Measurements from ENCODE around the gene SPATA2L. TPM values are rescaled to one million over a fixed set of nuclear protein-coding genes. Genes with fewer than 3 reads are reported as not detected.

Gene SPATA2L
- total and polyA plus RNA-seq, 2 of the 13 experiments (the other 11 are each of a cell fraction or from before 2014, with no cell fraction given), result 9.1 to 20.7 TPM

- TF ChIP-seq ZSCAN5A (CRISPR knock-in tag; IDR thresholded peaks at IDR 0.05; ENCODE audit: borderline replicate concordance) (no peak), MLXIP (CRISPR knock-in tag; IDR thresholded peaks at IDR 0.05; ENCODE audit: borderline replicate concordance) (no peak), HNF1A (IDR thresholded peaks at IDR 0.05; ENCODE audit: low read depth) (no peak), HNF1A (CRISPR knock-in tag; IDR thresholded peaks at IDR 0.05; ENCODE audit: borderline replicate concordance) (no peak), MIER2 (CRISPR knock-in tag; IDR thresholded peaks at IDR 0.05) (no peak), ZNF619 (CRISPR knock-in tag; IDR thresholded peaks at IDR 0.05) (no peak; the same call in 1 of the 2 replicates), ZNF234 (CRISPR knock-in tag; conservative IDR thresholded peaks at IDR 0.05) (no peak), BCL3 (CRISPR knock-in tag; IDR thresholded peaks at IDR 0.05) (peak; percentile 61; the same call in 1 of the 2 replicates), ZNF292 (CRISPR knock-in tag; IDR thresholded peaks at IDR 0.05; ENCODE audit: borderline replicate concordance, low read depth) (no peak), ZNF879 (CRISPR knock-in tag; IDR thresholded peaks at IDR 0.05) (peak; percentile 28; the same call in 1 of the 2 replicates), SNAI1 (CRISPR knock-in tag; IDR thresholded peaks at IDR 0.05; ENCODE audit: borderline replicate concordance) (no peak), HES4 (CRISPR knock-in tag; IDR thresholded peaks at IDR 0.05; ENCODE audit: borderline replicate concordance) (no peak; the same call in 1 of the 2 replicates), FOXM1 (CRISPR knock-in tag; IDR thresholded peaks at IDR 0.05) (0 out of 2 replicates have a peak, but pooled peaks have one; percentile 29)
- TF ChIP-seq, protein P1, sequence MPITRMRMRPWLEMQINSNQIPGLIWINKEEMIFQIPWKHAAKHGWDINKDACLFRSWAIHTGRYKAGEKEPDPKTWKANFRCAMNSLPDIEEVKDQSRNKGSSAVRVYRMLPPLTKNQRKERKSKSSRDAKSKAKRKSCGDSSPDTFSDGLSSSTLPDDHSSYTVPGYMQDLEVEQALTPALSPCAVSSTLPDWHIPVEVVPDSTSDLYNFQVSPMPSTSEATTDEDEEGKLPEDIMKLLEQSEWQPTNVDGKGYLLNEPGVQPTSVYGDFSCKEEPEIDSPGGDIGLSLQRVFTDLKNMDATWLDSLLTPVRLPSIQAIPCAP (CRISPR knock-in tag; IDR thresholded peaks at IDR 0.05; ENCODE audit: low read depth), result no peak
- TF ChIP-seq, protein P2, sequence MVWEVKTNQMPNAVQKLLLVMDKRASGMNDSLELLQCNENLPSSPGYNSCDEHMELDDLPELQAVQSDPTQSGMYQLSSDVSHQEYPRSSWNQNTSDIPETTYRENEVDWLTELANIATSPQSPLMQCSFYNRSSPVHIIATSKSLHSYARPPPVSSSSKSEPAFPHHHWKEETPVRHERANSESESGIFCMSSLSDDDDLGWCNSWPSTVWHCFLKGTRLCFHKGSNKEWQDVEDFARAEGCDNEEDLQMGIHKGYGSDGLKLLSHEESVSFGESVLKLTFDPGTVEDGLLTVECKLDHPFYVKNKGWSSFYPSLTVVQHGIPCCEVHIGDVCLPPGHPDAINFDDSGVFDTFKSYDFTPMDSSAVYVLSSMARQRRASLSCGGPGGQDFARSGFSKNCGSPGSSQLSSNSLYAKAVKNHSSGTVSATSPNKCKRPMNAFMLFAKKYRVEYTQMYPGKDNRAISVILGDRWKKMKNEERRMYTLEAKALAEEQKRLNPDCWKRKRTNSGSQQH (CRISPR knock-in tag; IDR thresholded peaks at IDR 0.05; ENCODE audit: low read depth), result peak; percentile 86
These were observed 668 bp downstream of the SPATA2L start (continued) for GRCh38 chr16:89700649-89701424.
